ENCODE results near the gene C1QTNF3.

DNA sequence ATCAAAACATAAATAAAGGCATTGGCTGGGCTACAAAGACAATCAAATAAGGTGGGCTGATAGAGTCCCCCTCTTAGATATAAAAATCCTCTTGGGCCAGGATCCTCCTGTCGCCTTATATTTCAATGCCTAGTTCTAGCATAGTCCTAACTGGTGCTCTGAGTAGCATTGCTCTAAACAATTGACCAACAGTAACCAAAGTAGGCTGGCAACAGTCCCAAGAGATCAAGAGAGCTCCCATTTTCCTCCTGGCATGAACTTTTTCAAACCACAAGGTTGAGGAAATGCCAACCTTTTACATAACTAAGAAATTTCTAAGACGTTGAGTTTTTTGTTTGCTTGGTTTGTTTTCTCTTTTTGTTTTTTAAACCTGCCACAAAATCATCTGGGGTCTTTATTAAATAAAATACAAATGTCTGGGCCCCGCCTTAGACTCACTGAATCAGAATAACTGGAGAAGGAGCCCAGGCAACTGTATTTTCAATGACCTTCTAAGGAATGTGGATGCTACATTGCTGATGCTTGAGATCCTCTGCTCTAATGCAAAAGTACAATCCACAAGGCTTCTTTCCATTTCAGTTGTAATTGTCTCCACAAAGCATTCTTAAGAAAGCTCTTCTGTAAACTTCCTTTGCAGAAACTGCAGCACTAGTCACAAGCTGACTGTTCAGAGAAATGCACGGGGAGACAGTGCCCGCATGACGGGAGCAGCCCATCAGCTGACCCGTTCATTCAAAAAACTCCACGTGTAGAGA lies 61.4 kb downstream of the C1QTNF3 start:
- TF ChIP-seq, protein P1, sequence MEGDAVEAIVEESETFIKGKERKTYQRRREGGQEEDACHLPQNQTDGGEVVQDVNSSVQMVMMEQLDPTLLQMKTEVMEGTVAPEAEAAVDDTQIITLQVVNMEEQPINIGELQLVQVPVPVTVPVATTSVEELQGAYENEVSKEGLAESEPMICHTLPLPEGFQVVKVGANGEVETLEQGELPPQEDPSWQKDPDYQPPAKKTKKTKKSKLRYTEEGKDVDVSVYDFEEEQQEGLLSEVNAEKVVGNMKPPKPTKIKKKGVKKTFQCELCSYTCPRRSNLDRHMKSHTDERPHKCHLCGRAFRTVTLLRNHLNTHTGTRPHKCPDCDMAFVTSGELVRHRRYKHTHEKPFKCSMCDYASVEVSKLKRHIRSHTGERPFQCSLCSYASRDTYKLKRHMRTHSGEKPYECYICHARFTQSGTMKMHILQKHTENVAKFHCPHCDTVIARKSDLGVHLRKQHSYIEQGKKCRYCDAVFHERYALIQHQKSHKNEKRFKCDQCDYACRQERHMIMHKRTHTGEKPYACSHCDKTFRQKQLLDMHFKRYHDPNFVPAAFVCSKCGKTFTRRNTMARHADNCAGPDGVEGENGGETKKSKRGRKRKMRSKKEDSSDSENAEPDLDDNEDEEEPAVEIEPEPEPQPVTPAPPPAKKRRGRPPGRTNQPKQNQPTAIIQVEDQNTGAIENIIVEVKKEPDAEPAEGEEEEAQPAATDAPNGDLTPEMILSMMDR (IDR thresholded peaks at IDR 0.05) = no peak
- TF ChIP-seq POLR2A (IDR thresholded peaks at IDR 0.05) = no peak
